ENCODE measurements around the gene ZNHIT6.
"Not testable (repeated sequence)": the region's sequence is repeated elsewhere in the genome, so short reads cannot be mapped to it uniquely, and the experiment has no call there.

The ZNHIT6 gene, protein sequence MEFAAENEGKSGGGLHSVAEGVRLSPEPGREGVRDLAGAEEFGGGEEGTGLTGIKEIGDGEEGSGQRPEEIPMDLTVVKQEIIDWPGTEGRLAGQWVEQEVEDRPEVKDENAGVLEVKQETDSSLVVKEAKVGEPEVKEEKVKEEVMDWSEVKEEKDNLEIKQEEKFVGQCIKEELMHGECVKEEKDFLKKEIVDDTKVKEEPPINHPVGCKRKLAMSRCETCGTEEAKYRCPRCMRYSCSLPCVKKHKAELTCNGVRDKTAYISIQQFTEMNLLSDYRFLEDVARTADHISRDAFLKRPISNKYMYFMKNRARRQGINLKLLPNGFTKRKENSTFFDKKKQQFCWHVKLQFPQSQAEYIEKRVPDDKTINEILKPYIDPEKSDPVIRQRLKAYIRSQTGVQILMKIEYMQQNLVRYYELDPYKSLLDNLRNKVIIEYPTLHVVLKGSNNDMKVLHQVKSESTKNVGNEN

DNA sequence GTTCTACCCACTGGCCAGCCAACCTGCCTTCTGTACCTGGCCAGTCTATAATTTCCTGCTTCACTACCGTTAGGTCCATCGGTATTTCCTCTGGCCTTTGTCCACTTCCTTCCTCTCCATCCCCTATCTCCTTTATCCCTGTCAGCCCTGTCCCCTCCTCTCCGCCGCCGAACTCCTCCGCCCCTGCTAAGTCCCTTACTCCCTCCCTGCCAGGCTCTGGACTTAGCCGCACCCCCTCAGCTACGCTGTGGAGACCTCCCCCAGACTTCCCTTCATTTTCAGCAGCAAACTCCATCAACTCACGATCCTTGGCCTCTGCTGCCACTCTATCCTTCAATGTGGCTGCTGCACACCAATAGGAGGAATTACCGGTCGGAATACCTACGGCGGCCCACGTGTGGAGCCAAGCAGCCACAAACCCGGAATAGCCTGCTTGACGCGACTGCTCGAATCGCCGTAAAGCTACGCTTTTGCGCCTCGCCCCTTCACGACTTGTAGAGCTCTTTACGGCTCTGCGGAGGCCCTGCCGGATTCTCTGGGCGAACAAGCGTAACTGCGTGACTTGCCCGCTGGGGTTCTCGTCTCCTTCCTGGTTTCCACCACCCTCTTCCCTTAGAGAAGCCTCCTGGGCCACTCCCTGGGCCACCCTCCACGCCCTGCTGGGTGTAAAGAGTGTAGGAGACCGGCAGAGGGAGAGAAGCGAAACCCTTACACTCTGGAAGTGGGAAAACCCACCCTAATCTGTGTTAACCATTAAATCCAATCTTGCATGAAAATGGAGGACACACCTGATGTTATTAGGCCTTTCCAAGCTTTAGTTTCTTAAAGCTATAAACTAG, at the start of gene ZNHIT6:
TSS of gene ZNHIT6 (minus strand) at position 444 of the 839 bp plus-strand sequence. CDS start at position 295, 149 bp downstream.
- DNase-seq (ENCODE audit: low read depth): peak; percentile 90

DNA sequence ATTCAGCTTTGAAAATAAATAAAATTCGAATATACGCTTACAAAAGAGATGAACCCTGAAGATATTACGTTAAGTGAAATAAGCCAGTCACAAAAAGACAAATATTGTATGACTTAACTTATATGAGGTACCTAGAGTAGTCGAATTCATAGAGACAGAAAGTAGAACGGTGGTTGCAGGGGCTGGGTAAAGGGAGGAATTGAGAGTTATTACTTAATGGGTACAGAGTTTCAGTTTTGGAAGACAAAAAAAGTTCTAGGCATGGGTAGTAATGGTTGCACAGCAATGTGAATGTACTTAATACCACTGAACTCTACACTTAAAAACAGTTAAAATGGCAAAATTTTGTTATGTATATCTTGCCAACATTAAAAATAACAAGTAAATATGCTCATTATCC, 48.6 kb upstream of the ZNHIT6 start:
- no peak for DNase-seq (ENCODE audit: low read depth)

DNA sequence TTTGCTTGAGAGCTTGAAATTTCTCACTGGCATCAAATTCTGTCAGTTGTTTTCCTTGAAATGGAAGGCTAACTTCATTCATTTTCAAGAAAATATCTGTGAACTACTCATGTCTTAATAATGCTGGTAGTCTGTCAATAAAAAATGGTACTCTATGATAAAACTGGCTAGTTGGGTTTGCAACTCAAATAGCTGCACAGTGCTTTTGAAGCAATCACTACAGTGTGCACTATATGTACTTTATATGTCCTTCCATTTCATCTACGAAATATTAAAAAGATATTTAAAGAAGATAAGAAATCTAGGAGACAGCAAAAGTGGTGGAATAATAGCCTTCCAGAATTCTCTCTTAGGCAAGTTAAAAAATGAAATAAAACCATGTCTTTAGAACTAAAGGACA, 39.9 kb upstream of the ZNHIT6 start:
- DNase-seq (ENCODE audit: low read depth): no peak

DNA sequence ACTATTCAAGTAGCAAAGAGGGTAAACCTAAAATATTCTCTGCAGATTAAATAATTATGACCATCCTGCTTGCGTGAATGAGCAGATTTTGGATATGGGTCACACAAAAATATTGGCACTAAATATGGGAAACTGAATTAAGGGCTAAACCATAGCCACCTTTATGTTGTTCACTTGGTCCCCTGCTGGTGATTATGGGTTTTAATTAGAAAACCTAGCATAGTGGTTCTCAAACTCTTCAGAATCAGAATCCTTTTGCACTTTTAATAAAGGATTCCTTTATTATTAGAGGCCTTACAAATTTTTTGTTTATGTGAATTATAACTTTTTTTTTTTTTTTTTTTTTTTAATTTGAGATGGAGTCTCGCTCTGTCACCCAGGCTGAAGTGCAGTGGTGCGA, 38.5 kb upstream of the ZNHIT6 start:
- no peak for DNase-seq (ENCODE audit: low read depth)

DNA sequence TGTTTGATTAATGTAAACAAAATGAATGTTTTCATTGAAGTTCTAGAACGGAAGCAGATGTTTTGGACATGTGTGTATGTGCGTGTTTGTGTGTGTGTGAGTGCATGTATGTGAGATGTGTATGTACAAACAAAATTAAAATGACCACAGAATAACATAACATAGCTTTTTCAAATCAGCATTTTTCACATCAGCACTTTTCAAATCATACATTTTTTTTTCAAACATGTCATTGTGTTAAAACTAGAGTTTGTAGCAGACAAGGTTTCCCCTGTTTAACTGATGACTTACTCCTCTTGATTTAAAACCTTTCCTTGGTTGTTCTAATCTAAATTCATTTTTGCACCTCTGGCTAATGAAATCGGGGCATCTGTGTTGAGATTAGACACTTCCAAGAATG, 35.6 kb upstream of the ZNHIT6 start:
- no peak for DNase-seq (ENCODE audit: low read depth)

DNA sequence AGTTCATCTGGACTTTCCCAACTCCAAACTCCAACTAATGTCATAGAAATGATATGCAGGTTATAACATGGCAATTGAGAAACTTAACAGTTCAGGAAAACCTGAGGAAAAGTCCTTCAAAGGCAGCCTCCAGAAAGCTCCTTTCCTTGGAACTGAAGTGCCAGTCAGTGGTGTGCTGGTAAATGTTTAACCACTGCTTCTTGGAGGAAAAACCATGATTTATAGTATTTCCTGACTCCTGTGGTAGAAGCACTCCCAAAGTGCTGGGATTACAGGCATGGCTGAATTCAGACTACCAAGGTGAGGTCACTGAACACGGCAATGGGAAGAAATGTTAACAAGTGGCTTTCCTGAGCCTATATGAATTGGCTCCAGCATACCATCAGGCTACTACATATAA, 26.7 kb upstream of the ZNHIT6 start:
- no peak for DNase-seq (ENCODE audit: low read depth)

DNA sequence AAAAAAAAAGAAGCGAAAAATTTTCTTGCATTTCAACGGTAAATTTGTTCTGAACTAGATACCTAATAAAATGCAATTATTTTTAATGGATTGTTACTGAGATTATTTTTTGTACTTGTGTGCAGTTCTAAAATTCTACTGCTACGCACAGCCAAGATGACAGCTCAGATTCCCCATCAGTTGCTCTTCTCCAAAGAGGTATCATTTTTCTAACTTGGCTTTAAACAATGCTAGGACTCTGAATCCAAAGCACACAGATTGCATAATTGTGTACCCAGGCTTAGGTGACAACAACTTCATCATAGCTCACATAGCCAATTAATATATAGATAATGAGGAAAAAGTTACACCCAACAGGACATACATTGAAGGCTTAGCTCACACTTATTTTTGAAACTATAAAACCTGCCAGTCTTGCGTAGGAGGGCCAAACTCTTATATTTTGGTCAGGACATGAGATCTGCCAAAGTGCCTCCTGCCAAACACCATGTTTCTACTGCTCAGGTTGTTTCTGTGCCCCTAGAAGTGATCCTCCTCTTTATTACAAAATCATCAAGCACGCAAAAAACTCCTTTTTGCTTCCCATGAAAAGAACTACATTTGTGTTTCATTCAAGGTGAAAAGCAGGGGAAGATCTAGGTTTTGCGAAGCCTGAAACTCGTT, 10.6 kb upstream of the ZNHIT6 start:
- DNase-seq (ENCODE audit: low read depth): no peak

DNA sequence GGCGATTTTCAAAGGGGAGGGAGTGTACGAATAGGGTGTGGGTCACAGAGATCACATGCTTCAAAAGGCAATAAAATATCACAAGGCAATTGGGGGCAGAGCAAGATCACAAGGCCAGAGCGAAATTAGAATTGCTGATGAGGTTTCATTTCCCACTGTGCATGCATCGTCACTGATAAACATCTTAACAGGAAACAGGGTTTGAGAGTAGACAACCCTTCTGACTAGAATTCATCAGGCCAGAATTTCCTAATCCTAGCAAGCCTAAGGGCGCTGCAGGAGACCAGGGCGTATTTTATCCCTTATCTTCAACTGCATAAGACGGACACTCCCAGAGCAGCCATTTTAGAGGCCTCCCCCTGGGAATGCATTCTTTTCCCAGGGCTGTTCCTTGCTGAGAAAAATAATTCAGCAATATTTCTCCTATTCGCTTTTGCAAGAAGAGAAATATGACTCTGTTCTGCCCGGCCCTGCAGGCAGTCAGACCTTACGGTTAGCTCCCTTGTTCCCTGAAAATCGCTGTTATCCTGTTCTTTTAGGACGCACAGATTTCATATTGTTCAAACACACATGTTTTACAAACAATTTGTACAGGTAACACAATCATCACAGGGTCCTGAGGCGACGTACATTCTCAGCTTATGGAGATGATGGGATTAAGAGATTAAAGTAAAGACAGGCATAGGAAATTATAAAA, 6.3 kb upstream of the ZNHIT6 start:
- DNase-seq (ENCODE audit: low read depth): not testable (repeated sequence)

DNA sequence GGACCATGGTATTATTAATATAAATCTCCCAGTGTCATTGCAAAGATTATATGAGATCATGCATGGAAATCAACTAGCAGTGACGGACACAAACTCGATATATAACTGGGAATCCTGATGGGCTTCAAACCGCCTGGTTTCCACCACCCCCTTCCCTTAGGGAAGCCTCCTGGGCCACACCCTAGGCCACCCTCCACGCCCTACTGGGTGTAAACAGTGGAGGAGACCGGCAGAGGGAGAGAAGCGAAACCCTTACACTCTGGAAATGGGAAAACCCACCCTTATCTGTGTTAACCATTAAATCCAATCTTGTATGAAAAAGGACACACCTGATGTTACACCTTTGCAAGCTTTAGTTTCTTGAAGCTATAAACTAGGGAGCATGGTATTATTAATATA, 595 bp upstream of the ZNHIT6 start:
- DNase-seq (ENCODE audit: low read depth): no peak

DNA sequence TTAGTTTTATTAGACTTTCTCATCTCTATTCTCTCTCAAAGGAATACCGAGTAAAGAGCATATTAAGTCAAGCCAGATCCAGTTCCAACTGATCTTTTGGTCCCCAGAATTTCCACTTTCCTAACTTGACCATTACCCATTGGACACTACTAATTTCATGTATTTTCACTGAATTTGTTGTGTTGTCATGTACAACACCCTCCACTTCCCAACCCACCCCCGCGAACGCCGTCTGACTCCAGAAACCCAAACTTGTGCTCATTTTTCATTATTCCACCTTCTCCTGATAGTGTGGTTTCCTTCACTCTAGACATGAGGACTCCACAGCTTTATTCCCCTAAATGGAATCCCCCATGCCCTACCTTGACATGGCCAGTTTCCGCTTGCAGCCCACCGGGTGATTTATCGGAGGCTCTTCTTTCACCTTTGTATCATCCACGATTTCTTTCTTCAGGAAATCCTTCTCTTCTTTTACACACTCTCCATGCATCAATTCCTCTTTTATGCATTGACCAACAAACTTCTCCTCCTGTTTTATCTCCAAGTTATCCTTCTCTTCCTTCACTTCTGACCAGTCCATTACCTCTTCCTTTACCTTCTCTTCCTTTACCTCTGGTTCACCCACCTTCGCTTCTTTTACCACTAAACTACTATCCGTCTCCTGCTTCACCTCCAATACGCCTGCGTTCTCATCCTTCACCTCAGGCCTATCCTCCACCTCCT, 805 bp downstream of the ZNHIT6 start:
- DNase-seq (ENCODE audit: low read depth): no peak

DNA sequence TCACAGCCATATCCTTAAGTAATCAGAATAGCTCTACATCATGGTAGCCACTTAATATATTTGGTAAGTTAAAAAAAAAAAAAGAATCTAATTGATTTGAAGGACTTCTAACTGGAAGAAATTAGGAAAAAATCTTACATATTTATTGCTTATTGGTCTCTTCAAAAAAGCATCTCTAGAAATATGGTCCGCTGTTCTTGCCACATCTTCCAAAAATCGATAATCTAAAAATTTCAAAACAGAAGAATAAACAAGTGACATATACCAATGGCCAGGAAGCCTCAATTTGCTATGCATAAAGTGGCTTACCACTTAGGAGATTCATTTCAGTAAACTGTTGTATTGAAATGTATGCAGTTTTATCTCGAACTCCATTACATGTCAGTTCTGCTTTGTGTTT, 2.3 kb downstream of the ZNHIT6 start:
- DNase-seq (ENCODE audit: low read depth): no peak

DNA sequence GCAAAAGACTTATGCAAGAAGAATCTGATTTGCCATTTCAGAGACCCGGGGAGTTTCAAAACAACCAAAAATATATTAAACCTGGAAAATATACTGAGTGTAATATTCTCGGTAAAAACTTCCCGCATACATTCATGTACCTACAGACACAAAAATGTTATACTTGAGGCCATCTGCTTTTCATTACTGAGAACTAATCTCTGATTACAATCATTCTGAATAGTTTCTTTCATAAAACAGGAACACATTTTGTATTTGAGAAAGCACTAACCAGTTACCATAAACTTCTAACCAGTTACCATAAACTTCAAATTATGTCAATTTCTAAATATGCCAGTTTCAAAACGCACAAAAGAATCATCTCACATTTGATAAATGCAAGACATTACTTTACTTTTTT, 7.8 kb downstream of the ZNHIT6 start:
- DNase-seq (ENCODE audit: low read depth): no peak

DNA sequence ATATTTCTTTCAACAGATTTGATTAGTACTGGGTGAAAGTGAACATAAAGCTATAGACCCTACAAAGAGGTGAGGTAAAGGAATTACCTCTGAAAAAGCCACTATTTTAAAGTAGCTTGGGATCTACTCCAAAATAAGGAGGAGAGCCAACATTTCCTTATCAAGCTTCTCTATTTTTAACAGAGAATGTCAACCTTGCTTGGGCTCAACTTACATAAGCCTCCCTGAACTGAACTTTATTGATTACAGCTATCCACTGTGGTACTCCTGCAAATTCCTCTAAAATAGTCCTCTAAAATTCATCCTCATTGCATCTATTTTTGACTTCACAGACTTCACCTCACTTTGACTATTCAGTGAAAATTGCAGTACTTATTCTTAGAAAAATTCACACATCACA, 10.3 kb downstream of the ZNHIT6 start:
- no peak for DNase-seq (ENCODE audit: low read depth)

DNA sequence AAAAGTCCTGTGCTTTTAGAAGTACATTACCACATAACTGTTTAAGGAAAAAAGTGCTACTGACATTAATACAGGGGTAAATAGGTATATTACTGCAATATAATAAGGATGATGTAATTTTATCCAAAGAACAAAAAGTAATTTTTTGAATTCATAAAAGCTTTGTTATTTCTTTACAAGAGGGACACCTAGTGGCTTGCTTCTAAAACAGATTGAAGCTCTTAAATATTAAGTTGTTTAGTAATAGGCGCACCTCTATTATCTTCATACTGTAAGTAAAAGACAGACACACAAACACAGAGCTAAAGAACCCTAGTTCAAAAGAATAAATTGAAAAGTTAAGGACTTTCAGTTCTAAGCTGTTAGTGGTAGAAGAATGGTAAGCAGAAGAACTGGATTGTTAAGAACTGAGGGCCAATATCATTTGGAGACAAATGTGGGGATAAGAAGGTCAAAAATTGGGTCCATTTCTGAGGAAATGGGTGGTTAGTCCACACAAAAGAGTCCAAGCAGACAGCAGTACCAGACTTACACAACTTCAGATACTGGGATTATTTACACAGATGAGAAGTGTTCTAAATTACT, 15.4 kb downstream of the ZNHIT6 start:
- peak; percentile 23 for DNase-seq (ENCODE audit: low read depth)

DNA sequence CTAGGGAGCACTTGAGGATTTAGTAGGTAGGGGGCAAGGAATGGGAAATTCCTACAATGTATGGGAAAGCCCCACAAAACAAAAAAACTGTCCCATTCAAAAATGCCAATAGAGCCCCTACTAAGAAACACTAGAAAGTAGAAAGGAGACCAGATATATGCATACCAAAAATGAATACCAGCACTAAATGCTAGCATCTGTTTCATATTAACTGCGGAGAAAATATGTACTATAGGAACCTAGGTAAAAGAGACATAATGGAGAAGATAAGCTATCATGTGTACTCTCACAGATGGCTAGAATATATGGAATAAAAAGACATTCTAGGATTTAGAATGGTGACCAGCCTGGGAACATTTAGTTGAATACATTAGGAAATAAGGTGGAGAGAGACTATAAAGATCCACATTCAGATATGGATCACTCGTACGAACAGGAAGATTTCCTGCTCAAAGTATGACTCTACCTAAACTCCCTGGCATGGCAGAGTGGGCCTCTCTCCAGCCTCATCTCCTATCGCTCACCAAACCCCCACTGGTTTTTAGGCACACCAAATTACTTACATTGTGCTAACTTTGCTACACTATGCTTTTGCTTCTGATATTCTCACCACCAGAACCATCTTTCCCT, 18.3 kb downstream of the ZNHIT6 start:
- no peak for DNase-seq (ENCODE audit: low read depth)

DNA sequence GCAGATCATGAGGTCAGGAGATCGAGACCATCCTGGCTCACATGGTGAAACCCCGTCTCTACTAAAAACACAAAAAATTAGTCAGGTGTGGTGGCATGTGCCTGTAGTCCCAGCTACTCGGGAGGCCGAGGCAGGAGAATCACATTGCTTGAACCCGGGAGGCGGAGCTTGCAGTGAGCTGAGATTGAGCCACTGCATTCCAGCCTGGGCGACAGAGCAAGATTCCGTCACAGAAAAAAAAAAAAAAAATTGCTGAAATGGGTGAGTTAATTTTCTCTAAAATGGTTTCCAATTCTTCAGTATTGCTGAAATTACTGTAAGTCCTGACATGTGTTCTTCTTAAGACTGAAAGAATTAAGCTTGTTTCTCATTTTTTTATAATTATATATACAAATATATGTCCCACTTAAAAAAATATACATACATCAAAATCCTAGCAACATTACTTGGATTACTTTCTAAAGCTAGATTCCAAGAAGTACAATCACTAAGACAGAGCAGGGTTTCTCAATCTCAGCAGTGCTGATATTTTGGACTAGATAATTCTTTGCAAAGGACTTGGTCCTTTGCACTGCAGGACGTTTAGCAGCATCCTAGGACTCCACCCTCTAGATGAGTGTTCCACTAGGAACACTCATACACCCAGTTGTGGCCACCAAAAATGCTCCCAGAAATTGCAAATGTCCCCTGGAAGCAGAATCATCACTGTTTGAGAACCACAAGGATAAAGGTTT, 24.8 kb downstream of the ZNHIT6 start:
- DNase-seq (ENCODE audit: low read depth): no peak

DNA sequence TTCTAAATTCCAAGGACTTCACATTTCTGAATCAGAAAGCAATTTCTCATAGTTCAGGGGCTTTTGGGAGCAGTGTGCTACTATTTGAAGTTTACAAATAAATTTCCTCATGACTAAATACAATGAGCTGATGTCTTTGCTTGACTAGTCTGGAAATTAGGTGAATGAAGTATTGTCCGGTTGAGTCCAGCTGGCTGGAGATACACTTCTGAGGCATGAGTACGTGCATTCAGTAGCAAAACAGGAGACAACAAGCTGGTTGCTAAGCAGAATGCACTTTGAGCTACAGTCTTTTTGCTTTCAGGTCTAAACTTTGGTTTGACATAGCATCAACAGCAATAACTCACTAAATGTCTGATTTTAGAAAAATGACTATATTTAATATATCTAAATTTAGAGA, 27.1 kb downstream of the ZNHIT6 start:
- DNase-seq (ENCODE audit: low read depth): peak; percentile 45

DNA sequence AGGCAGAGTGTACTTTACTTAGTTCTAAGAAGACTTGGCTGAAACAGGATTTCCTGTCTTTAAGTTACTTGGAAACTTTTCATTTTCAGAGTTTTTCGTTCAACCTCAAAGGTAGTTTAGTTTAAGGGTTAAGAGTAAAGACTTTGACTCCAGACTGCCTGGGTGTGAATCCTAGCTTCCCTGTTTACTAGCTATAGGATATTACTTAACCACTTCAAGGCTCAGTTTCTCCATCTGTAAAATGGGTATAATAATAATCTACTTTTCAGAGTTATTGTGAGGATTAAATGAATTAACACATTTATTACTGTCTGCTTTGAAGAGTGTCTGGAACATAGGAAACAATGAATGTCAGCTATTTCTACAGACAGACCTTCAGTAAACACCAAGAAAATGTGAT, 30.0 kb downstream of the ZNHIT6 start:
- DNase-seq (ENCODE audit: low read depth): no peak

DNA sequence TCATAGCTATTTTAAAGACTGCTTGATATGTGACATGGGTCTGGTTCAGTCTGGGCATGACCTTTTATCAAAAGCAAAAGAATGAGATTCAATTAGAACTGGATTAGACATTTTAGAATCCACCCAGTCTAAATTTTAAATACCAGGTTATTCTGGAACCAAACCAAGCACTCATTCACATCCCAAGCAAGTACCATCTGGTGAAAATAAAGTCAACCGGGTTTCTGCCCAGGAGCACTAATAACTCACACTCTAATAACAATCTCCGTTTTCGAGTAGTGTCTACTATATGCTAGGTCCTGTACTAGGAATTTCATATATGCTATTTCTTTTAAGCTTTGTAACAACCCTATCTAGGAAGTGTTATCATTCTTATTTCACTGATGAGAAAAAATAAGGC, 30.6 kb downstream of the ZNHIT6 start:
- DNase-seq (ENCODE audit: low read depth): no peak
